NK-92 (cell line): ENCODE data around the gene HRH1.
"Not testable (repeated sequence)": the region's sequence is repeated elsewhere in the genome, so short reads cannot be mapped to it uniquely, and the experiment has no call there.

Experiments used
- DNase-seq: peaks from one replicate; lab custom pipeline; 2025; ENCODE audit not compliant: unreplicated experiment; lab: John Stamatoyannopoulos, UW

HRH1 gene

GRCh38 chr3:11236588-11237461 is 82.5 kb downstream of the HRH1 start:
- no peak for DNase-seq

GRCh38 chr3:11238060-11238459 is 83.8 kb downstream of the HRH1 start:
- DNase-seq = no peak

DNA sequence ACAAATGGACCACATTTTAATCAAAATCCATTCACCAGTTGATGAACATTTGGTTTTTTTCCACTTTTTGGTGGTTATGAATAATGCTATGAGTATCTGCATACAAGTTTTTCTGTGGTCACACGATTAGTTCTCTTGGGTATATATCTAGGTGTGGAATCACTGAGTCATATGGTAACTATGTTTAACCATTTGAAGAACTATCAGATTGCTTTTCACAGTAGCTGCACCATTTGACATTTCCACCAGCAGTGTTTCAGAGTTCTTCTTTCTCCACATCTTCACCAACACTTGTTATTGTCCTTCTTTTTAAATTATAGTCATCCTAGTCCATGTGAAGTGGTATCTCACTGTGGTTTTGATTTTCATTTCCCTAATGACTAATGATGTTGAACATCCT is 84.6 kb downstream of the HRH1 start:
- no peak for DNase-seq

- DNase-seq = no peak
Measured at GRCh38 chr3:11239796-11240195, 85.5 kb downstream of the HRH1 start.

DNA sequence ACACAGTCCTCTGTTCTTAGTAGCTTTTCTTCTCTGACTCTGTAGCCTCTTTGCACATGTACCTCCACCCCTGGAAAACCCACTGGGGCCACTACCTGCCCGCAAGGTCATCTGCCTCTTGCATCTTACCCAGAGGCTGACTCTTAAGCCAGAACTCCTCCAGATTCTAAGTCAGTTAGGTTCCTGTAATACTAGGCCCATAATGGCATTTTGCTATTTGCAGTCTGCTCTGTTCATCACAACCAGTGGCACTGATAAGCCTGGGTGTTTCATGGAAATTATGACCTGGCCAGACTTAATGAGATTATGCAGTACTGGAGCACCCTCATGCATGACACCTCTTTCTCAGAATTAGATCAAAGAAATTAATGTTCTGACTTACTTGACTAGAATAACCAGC is 86.2 kb downstream of the HRH1 start:
- no peak for DNase-seq

DNA sequence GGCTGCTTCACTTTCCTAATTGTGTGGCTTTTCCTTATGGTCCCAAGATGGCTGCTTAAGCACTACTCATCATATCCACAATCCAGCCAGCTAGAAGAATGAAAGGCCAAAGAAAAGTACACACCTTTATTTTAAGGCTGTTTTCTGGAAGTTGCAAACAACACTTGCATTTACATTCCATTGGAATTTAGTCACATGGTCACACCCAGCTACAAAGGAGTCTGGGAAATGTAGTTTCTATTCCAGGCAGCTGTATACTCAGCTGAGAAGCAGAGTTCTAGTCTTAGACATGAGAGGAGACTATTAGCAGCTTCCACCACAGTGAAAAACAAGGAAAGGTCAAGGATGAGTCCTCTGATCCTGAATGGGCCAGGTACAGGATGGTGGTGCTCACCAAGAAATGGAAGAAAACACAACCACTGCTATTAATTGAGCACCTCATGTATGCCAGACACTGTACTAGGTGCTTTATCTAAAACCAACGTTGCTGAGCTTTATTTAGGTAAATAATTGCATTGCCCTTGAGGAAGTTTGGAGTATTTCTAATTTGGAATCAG is 89.9 kb downstream of the HRH1 start:
- no peak for DNase-seq

DNA sequence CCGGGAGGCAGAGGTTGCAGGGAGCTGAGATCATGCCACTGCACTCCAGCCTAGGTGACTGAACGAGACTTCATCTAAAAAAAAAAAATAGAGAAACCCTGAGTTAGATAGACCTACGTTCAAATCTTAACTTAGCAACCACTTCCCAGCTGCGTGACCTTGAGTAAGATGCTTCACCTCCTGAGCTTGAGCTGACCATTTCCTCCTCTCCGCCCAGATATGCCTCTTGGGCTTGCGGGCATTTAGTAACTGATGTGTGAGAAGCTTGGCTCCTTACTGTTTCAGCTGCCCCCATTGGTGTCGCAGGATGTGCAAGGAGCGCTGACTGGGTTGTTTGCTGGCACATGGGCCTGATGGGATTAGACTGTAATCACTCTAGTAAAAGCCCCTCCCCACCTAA is 91.0 kb downstream of the HRH1 start:
- no peak for DNase-seq

GRCh38 chr3:11245827-11246662 is 91.8 kb downstream of the HRH1 start:
- DNase-seq = no peak

DNA sequence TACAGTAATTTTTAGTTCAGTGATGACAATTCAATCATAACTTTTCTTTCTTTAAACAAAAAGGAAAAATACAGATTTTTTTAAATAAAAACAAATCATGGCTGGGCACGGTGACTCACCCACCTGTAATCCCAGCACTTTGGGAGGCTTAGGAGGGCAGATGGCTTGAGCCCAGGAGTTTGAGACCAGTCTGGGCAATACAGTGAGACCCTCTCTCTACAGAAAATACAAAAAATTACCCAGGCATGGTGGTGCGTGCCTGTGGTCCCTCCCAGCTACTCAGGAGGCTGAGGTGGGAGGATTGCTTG is 92.3 kb downstream of the HRH1 start:
- no peak for DNase-seq

GRCh38 chr3:11247362-11247761 is 93.1 kb downstream of the HRH1 start:
- DNase-seq = no peak

GRCh38 chr3:11248596-11248995 is 94.3 kb downstream of the HRH1 start:
- DNase-seq = no peak

DNA sequence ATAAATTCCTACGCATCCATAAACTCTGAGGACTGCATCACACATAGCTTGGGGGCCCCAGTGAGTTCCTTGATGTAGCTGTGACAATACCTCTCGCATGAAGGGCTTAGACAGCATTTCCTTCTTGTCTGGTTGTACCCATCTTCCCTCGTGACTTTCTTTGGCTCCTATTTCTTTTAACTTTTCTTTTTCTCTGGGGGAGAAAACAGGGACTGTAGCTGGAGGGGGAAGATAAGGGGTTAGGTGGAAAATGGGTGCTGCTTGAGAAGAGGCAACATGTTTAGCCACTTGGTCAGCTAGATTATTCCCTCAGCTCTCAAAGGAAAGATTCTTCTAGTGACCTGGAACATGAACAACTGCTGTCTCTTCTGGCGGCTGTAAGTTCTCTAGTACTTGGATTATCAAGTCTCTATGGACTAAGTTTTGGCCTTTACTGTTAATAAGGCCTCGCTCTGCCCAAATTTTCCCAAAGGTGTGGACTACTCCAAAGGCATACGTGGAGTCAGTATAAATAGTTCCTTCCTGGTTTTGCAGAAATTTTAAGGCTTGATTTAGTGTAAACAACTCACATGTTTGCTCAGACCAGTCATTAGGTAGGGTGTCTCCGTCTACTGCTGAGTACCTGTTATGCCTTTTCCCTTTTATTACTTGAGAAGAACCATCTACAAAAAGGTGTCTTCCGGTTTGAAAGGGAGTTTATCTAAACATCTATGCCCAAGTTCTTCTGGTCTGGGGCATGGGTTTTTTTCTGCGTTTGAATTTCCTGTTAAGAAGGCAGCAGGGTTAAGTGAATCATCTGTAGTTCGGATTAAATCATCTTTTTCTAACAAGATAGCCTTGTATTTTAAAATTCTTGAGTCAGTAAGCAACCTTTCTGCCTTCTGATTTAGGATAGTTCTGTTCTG is 96.9 kb downstream of the HRH1 start:
- no peak for DNase-seq

DNA sequence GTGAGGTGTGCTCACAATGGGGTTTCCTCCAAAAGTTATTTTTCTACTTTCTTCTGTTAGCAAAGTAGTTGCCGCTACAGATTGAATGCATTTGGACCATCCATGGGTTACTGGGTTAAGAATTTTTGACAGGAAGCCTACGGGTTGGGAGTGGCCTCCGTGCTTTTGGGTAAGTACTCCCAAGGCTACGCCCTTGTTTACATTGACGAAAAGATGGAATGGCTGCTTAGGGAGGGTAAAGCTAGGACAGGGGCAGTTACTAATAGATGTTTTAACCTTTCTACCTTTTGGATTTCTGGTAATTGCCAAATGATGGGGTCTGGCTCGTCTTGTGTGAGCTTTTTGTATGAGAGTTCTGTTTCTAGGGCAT is 97.5 kb downstream of the HRH1 start:
- DNase-seq = no peak

- no peak for DNase-seq
Measured at GRCh38 chr3:11254876-11255275, 100.6 kb downstream of the HRH1 start.

- DNase-seq = not testable (repeated sequence)
Measured at GRCh38 chr3:11255537-11255936, 101.2 kb downstream of the HRH1 start.

DNA sequence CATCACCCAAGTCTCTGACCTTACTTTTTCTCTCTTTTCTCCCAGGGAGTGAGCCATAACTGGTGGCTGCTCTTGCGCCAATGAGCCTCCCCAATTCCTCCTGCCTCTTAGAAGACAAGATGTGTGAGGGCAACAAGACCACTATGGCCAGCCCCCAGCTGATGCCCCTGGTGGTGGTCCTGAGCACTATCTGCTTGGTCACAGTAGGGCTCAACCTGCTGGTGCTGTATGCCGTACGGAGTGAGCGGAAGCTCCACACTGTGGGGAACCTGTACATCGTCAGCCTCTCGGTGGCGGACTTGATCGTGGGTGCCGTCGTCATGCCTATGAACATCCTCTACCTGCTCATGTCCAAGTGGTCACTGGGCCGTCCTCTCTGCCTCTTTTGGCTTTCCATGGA is 104.7 kb downstream of the HRH1 start:
- DNase-seq = no peak

GRCh38 chr3:11260460-11260859 is 106.2 kb downstream of the HRH1 start:
- DNase-seq = no peak

DNA sequence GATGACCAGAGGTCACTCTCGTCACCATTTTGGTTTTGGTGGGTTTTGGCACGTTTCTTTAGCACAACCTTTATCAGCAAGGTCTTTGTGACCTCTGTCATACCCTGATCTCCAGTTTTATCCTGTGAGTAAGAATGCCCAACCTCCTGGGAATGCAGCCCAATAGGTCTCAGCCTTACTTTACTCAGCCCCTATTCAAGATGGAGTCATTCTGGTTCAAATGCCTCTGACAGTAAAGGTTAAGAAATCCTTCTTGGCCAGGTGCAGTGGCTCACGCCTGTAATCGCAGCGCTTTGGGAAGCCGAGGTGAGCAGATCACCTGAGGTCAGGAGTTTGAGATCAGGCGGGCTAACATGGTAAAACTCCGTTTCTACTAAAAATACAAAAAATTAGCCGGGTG is 114.7 kb downstream of the HRH1 start:
- no peak for DNase-seq

DNA sequence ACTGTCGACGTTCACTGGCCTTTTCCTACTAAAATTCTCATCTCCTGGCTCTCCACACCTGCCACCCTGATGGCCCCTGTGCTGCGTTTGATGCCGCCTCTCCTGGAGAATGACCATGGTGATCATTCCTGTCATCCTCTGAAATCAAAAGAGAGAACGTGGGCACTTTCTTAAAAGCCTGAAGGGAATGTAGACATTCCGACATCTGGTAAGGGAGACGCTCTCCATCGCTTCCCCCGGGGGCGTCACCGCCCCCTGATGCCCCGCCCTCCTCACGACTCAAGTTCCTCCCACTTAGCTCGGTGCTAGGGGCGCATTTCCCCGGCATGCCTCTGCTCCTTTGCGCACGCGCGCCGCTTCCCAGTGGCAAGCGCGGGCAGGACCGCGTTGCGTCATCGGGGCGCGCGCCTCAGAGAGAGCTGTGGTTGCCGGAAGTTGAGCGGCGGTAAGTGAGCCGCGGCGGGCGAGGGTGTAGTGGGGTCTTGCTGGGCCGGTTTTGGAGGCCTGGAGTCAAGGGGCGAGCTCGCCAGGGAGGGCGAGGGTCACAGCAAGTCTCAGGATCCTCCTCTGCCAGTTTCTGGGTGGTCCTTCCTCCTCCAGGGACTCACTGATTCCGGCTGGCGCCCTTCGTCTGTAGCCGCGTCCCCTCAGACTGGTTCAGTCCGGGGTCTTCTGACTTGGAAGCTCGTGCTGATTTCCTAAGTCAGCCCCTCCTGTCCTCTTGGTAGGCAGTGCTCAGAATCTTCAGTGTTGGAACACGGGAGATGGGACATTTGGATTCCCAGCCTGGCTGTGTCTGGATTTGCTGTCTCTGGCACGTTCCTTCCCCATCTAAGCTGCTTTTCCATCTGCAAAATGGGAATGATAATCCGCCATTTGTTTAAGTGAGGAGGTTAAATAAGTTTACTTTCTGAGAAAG is 118.0 kb downstream of the HRH1 start, which contains the start of gene ATG7:
Gene ATG7, plus strand, starts transcription at position 412 of the 919 bp plus-strand sequence. CDS start 26,299 bp downstream, outside the sequence.
- DNase-seq = peak; percentile 55
